NB4 (cell line): Measurements from ENCODE around the gene MRPL22.
"Not testable (repeated sequence)": the region's sequence is repeated elsewhere in the genome, so short reads cannot be mapped to it uniquely, and the experiment has no call there.

ENCODE experiments used
- MYC ChIP-seq: IDR thresholded peaks from 2 replicates; pipeline ENCODE4 v1.6.1; 2011; ENCODE audit warnings: low read depth, low read length
- POLR2A ChIP-seq: IDR thresholded peaks from 2 replicates; pipeline ENCODE4 v1.6.1; 2011; ENCODE audit warnings: mild to moderate bottlenecking; ENCODE audit not compliant: insufficient read length; ENCODE audit errors: extremely low read depth
- TF ChIP-seq, protein P1 (sequence below): IDR thresholded peaks from one replicate; pipeline ENCODE4 v1.5.1; 2012; ENCODE audit warnings: low read depth, low read length
- TF ChIP-seq, protein P2 (sequence below): IDR thresholded peaks from 2 replicates; pipeline ENCODE4 v1.6.1; 2011; ENCODE audit warnings: low read depth, low read length

DNA sequence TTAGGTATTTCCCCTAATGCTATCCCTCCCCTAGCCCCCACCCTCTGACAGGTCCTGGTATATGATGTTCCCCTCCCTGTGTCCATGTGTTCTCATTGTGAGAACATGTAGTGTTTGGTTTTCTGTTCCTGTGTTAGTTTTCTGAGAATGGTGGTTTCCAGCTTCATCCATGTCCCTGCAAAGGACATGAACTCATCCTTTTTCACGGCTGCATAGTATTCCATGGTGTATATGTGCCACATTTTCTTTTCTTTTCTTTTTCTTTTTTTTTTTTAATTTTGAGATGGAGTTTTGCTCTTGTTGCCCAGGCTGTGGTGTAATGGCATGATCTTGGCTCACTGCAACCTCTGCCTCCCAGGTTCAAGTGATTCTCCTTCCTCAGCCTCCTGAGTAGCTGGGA lies 65.4 kb downstream of the MRPL22 start:
- not testable (repeated sequence) for TF ChIP-seq POLR2A, MYC
- TF ChIP-seq, protein P1, sequence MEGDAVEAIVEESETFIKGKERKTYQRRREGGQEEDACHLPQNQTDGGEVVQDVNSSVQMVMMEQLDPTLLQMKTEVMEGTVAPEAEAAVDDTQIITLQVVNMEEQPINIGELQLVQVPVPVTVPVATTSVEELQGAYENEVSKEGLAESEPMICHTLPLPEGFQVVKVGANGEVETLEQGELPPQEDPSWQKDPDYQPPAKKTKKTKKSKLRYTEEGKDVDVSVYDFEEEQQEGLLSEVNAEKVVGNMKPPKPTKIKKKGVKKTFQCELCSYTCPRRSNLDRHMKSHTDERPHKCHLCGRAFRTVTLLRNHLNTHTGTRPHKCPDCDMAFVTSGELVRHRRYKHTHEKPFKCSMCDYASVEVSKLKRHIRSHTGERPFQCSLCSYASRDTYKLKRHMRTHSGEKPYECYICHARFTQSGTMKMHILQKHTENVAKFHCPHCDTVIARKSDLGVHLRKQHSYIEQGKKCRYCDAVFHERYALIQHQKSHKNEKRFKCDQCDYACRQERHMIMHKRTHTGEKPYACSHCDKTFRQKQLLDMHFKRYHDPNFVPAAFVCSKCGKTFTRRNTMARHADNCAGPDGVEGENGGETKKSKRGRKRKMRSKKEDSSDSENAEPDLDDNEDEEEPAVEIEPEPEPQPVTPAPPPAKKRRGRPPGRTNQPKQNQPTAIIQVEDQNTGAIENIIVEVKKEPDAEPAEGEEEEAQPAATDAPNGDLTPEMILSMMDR = not testable (repeated sequence)
- TF ChIP-seq, protein P2, sequence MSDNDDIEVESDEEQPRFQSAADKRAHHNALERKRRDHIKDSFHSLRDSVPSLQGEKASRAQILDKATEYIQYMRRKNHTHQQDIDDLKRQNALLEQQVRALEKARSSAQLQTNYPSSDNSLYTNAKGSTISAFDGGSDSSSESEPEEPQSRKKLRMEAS = not testable (repeated sequence)
